ENCODE results near the gene IDH3G. TPM values are rescaled to one million over a fixed set of nuclear protein-coding genes. Genes with fewer than 3 reads are reported as not detected.
"Not testable (repeated sequence)": the region's sequence is repeated elsewhere in the genome, so short reads cannot be mapped to it uniquely, and the experiment has no call there.

IDH3G gene
- total RNA-seq, 4 donors from 2014 or later: 79.8 to 92.7 (median 86.4) TPM

- H3K4me3 ChIP-seq: peak overlapping the region; percentile 41 to 56 (median 47)
- TF ChIP-seq, protein P1, sequence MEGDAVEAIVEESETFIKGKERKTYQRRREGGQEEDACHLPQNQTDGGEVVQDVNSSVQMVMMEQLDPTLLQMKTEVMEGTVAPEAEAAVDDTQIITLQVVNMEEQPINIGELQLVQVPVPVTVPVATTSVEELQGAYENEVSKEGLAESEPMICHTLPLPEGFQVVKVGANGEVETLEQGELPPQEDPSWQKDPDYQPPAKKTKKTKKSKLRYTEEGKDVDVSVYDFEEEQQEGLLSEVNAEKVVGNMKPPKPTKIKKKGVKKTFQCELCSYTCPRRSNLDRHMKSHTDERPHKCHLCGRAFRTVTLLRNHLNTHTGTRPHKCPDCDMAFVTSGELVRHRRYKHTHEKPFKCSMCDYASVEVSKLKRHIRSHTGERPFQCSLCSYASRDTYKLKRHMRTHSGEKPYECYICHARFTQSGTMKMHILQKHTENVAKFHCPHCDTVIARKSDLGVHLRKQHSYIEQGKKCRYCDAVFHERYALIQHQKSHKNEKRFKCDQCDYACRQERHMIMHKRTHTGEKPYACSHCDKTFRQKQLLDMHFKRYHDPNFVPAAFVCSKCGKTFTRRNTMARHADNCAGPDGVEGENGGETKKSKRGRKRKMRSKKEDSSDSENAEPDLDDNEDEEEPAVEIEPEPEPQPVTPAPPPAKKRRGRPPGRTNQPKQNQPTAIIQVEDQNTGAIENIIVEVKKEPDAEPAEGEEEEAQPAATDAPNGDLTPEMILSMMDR (IDR thresholded peaks at IDR 0.05 in 4 of 5, conservative IDR thresholded peaks at IDR 0.05 in 1 of 5): no peak
- no peak for TF ChIP-seq POLR2A (IDR thresholded peaks at IDR 0.05)
- H3K36me3 ChIP-seq: no peaks in the 10 kb centered on the region
- no peaks in the 10 kb centered on the region for H3K4me1 ChIP-seq
- no peaks in the 10 kb centered on the region for H3K9me3 ChIP-seq
- intact Hi-C loops (cut with DNase I; ENCODE audit: low total_unique reads) (no loop called here), in situ Hi-C loops (cut with MboI; ENCODE audit: low sequenced_read_pairs in 4 of 4) (no loop called here)
- no peak overlapping the region for H3K27ac ChIP-seq
- DNase-seq (no peak), ATAC-seq (peak in 1 of 2 donors; percentile 60)
- H3K27me3 ChIP-seq: peaks cover 0 to 10% (median 8%) of the 10 kb centered on the region in 3 donors
Observed at GRCh38 chrX:153818571-153819383, 24.6 kb upstream of the IDH3G start.

- H3K4me1 ChIP-seq; DNase-seq; H3K27ac ChIP-seq; H3K4me3 ChIP-seq; H3K9me3 ChIP-seq; intact Hi-C loops (cut with DNase I; ENCODE audit: low total_unique reads); in situ Hi-C loops (cut with MboI; ENCODE audit: low sequenced_read_pairs in 4 of 4); ATAC-seq; H3K36me3 ChIP-seq; H3K27me3 ChIP-seq: not testable (repeated sequence)
Observed at GRCh38 chrX:153818064-153818463, 23.9 kb upstream of the IDH3G start.

- TF ChIP-seq, protein P1 (IDR thresholded peaks at IDR 0.05 in 4 of 5, conservative IDR thresholded peaks at IDR 0.05 in 1 of 5): no peak
- Histone ChIP-seq H3K4me1 (no peaks in the 10 kb centered on the region), H3K27me3 (peaks cover 0 to 10% (median 8%) of the 10 kb centered on the region in 3 donors), H3K9me3 (no peaks in the 10 kb centered on the region), H3K27ac (no peak overlapping the region), H3K4me3 (no peak overlapping the region), H3K36me3 (no peaks in the 10 kb centered on the region)
- intact Hi-C loops (cut with DNase I; ENCODE audit: low total_unique reads) (no loop called here), in situ Hi-C loops (cut with MboI; ENCODE audit: low sequenced_read_pairs in 4 of 4) (no loop called here)
- DNase-seq: no peak
- no peak for ATAC-seq
Observed at GRCh38 chrX:153816831-153817690, 22.9 kb upstream of the IDH3G start.

- no peak for DNase-seq
- intact Hi-C loops (cut with DNase I; ENCODE audit: low total_unique reads) (no loop called here), in situ Hi-C loops (cut with MboI; ENCODE audit: low sequenced_read_pairs in 4 of 4) (no loop called here)
Observed at GRCh38 chrX:153814591-153815315, 20.6 kb upstream of the IDH3G start.

More at GRCh38 chrX:153814591-153815315, 20.6 kb upstream of the IDH3G start:
- TF ChIP-seq POLR2A (IDR thresholded peaks at IDR 0.05): no peak
- TF ChIP-seq, protein P1 (IDR thresholded peaks at IDR 0.05 in 4 of 5, conservative IDR thresholded peaks at IDR 0.05 in 1 of 5): no peak
- H3K9me3 ChIP-seq: no peaks in the 10 kb centered on the region
- ATAC-seq: no peak
- peaks cover 0 to 8% (median 5%) of the 10 kb centered on the region in 3 donors for H3K27me3 ChIP-seq
- H3K27ac ChIP-seq: no peak overlapping the region
- H3K36me3 ChIP-seq: no peaks in the 10 kb centered on the region
- no peaks in the 10 kb centered on the region for H3K4me1 ChIP-seq
- no peak overlapping the region for H3K4me3 ChIP-seq
